Kidney epithelial cell (primary cell): ENCODE results near the gene PRDM12. TPM values are rescaled to one million over a fixed set of nuclear protein-coding genes. Genes with fewer than 3 reads are reported as not detected.

Experiments used
- DNase-seq: peaks from one replicate; pipeline ENCODE4 v3.0.0-alpha.2; 2010; ENCODE audit warnings: low read depth
- H3K27me3 ChIP-seq: 2 replicates; pipeline ENCODE4 v1.6.0; 2011; ENCODE audit warnings: low read length; ENCODE audit not compliant: control insufficient read depth, insufficient read depth
- H3K36me3 ChIP-seq: 2 replicates; pipeline ENCODE4 v1.5.1; 2011; ENCODE audit warnings: low read length; ENCODE audit not compliant: control insufficient read depth, insufficient read depth
- H3K4me3 ChIP-seq: 2 replicates; pipeline ENCODE4 v1.5.1; 2011; ENCODE audit warnings: low read depth, mild to moderate bottlenecking, control low read depth, low read length
- total RNA-seq: library from RNA; depleted of rRNA; stranded (reverse); fragments of >200 nt; gene quantifications from 2 replicates; pipeline ENCODE4 v1.2.3, GENCODE V29; 2015
- TF ChIP-seq, protein P1 (sequence below): IDR thresholded peaks from 2 replicates; pipeline ENCODE4 v1.5.1; 2011; ENCODE audit warnings: mild to moderate bottlenecking, moderate library complexity, low read length, control low read depth, inconsistent platforms; ENCODE audit not compliant: insufficient read depth, poor library complexity, severe bottlenecking

Gene PRDM12
- 0.07 and 0.13 TPM in 2 replicates for total RNA-seq

DNA sequence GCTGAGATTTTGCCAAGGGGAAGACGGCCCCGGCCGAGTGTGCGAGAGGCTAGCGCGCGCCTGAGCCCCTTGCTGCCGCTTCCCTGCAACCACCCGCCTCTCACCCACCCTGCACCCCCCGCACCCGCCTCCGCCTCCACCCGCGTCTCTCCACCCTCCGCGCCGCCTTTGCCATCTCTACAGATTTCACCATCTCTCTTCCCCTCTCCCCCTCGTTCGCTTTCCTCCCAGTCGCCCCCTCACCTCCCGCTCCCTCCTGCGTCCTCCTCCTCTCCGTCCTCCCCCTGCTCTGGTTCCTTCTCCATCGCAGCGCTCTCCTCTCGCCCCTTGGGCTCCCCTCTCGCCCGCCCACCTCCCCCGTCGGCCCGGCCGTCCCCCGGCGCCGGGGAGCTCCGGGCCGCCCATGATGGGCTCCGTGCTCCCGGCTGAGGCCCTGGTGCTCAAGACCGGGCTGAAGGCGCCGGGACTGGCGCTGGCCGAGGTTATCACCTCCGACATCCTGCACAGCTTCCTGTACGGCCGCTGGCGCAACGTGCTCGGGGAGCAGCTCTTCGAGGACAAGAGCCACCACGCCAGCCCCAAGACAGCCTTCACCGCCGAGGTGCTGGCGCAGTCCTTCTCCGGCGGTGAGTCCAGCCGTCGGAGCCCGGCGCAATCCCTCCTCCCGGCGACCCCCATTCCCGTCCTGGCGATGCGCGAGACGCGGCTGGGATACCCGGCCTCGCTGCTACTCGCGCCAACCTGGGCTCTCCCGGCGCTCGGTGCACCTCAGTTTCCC, at the start of gene PRDM12:
TSS of gene PRDM12 (plus strand) at position 344 of the 778 bp plus-strand sequence. CDS start at position 404, 60 bp downstream.
- TF ChIP-seq, protein P1, sequence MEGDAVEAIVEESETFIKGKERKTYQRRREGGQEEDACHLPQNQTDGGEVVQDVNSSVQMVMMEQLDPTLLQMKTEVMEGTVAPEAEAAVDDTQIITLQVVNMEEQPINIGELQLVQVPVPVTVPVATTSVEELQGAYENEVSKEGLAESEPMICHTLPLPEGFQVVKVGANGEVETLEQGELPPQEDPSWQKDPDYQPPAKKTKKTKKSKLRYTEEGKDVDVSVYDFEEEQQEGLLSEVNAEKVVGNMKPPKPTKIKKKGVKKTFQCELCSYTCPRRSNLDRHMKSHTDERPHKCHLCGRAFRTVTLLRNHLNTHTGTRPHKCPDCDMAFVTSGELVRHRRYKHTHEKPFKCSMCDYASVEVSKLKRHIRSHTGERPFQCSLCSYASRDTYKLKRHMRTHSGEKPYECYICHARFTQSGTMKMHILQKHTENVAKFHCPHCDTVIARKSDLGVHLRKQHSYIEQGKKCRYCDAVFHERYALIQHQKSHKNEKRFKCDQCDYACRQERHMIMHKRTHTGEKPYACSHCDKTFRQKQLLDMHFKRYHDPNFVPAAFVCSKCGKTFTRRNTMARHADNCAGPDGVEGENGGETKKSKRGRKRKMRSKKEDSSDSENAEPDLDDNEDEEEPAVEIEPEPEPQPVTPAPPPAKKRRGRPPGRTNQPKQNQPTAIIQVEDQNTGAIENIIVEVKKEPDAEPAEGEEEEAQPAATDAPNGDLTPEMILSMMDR, result no peak
- H3K36me3 ChIP-seq, result no peaks in the 10 kb centered on the region
- H3K4me3 ChIP-seq, result no peak within 1 kb of the TSS
- H3K27me3 ChIP-seq, result peaks cover 93% of the 10 kb centered on the region
- DNase-seq, result no peak

DNA sequence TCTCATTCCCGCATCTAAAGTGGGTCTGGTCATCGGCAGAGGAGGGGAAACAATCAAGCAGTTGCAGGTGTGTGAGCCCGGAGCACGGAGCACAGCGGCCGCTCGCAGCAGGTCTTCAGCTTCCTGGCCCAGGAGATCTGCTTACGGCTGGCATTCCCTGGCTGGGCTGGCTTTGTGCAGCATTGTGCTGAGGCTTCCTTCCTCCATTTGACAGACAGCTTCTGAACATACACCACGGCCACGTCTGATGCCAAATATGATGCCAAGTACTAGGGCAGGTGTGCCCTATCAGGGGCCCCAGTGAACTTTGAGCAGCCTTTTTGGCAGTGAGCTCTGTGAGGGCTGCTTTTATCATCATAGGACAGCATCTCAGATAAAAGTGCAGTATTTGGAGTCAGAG, 47.9 kb upstream of the PRDM12 start:
- DNase-seq, result no peak
- no peaks in the 10 kb centered on the region for H3K27me3 ChIP-seq
- no peaks in the 10 kb centered on the region for H3K36me3 ChIP-seq
- no peak overlapping the region for H3K4me3 ChIP-seq
- TF ChIP-seq, protein P1, result no peak

DNA sequence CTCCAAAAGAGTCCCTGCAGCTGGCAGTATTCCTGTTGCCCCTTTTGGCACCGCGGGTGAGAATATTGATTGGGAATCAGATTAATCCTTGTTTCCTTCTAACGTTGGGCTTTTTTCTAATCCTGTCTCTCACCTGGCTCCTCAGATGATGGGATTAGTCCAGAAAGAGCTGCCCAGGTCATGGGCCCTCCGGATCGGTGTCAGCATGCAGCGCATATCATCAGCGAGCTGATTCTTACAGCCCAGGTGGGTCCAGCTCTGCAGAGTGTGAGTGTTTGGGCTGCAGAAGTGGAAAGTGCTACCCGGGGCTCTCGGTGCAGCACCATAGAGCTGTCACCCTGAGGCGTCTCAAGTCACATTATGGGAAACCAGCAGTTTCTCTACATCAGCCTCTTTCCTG, 40.9 kb upstream of the PRDM12 start:
- no peak for DNase-seq
- Histone ChIP-seq H3K4me3 (no peak overlapping the region), H3K36me3 (no peaks in the 10 kb centered on the region), H3K27me3 (no peaks in the 10 kb centered on the region)
- TF ChIP-seq, protein P1, result no peak

DNA sequence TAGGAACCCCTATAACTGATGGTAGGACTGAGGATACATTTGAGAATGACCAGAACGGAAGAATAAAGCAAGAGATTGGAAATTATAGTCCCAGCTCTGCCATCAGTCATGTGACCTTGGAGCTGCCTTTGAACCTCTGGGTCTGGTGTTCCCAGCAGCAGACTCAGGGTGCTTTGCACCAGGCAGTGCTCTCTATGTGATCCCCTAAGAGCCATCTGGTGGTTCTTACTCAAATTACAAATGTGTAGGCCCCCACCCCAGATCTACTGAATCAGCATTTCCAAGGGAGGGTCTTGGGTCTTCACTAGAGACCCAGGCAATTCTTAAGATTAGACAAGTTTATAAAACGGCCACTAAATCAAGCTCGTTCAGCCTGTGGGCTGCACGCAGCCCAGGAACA, 40.2 kb upstream of the PRDM12 start:
- no peaks in the 10 kb centered on the region for H3K27me3 ChIP-seq
- no peak overlapping the region for H3K4me3 ChIP-seq
- TF ChIP-seq, protein P1, result no peak
- H3K36me3 ChIP-seq, result no peaks in the 10 kb centered on the region
- no peak for DNase-seq

DNA sequence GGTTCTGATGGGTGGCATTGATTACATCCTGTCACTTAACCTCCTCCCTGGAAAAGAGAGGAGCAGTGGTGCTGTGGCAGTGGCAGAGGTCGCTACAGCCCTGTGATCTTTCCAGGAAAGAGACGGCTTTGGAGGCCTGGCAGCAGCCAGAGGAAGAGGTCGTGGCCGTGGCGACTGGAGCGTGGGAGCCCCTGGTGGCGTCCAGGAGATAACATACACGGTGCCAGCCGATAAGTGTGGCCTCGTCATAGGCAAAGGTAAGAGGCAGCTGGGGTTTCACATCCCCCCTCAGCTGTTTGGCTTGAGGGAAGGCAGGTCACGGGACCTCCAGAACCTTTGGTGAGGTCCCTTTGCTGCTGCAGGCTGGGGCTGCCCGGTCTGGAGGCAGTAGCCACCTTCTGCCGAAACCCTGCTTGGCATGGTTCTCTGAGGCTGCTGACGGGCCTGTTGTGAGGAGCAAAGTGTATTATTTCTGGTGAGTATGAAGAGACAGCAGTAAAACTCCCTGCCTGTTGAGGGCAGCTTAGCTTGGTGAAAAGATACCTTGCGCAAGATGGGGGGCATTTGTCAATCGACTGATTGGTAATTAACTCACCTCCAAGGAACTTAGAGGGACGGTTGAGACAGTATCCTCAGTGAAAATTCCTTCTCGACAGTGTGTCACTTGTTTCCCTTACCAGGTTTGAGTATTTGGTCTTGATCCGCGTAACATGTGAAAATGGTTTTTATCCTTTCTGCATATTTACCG, 38.0 kb upstream of the PRDM12 start:
- H3K36me3 ChIP-seq, result peaks cover 1% of the 10 kb centered on the region
- no peak overlapping the region for H3K4me3 ChIP-seq
- DNase-seq, result no peak
- TF ChIP-seq, protein P1, result no peak
- H3K27me3 ChIP-seq, result no peaks in the 10 kb centered on the region
